ENCODE measurements around the gene ZKSCAN1. TPM values are rescaled to one million over a fixed set of nuclear protein-coding genes. Genes with fewer than 3 reads are reported as not detected.
"Not testable (repeated sequence)": the region's sequence is repeated elsewhere in the genome, so short reads cannot be mapped to it uniquely, and the experiment has no call there.

ZKSCAN1 gene
- total RNA-seq, 1 experiment from 2014 or later: 69.5 TPM

DNA sequence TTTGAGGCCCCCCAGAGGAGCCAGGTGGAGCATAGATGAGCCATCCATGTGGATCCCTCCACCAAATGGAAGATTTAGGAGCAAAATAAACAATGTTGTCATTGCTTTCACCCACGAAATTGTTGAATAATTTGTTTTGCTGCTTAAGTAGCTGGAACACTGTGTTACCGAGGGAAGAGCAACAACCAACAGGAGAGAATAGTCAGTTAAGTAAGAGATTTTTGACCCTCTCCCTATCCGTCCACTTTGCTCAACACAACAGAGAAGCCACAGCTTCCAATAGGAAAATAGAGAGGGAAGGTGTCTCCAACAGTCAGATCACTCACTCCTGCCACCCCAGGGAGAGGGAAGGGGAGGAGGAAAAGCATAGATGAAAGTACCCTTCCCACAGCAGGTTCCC lies 3.9 kb upstream of the ZKSCAN1 start:
- H3K27me3 ChIP-seq (replicated peaks; ENCODE audit: insufficient read depth, low read depth, low read length, poor library complexity): no peaks in the 10 kb centered on the region
- no peak overlapping the region for H3K27ac ChIP-seq (ENCODE audit: low read depth, low read length, poor library complexity, severe bottlenecking)
- no peak for DNase-seq (ENCODE audit: low spot score)
- no peaks in the 10 kb centered on the region for H3K9me3 ChIP-seq (ENCODE audit: low read depth, low read length, poor library complexity, severe bottlenecking)
- CTCF ChIA-PET: no interaction called here
- intact Hi-C loops (cut with micrococcal nuclease; ENCODE audit: unreplicated experiment): no loop called here
- no peaks in the 10 kb centered on the region for H3K36me3 ChIP-seq (ENCODE audit: insufficient read depth, low read length, poor library complexity, severe bottlenecking)
- no TSS peak for BruUV-seq (replicated peaks)
- no peak for TF ChIP-seq EZH2 (IDR thresholded peaks at IDR 0.05; ENCODE audit: borderline replicate concordance, low read depth, low read length, poor library complexity, severe bottlenecking)
- TF ChIP-seq, protein P1, sequence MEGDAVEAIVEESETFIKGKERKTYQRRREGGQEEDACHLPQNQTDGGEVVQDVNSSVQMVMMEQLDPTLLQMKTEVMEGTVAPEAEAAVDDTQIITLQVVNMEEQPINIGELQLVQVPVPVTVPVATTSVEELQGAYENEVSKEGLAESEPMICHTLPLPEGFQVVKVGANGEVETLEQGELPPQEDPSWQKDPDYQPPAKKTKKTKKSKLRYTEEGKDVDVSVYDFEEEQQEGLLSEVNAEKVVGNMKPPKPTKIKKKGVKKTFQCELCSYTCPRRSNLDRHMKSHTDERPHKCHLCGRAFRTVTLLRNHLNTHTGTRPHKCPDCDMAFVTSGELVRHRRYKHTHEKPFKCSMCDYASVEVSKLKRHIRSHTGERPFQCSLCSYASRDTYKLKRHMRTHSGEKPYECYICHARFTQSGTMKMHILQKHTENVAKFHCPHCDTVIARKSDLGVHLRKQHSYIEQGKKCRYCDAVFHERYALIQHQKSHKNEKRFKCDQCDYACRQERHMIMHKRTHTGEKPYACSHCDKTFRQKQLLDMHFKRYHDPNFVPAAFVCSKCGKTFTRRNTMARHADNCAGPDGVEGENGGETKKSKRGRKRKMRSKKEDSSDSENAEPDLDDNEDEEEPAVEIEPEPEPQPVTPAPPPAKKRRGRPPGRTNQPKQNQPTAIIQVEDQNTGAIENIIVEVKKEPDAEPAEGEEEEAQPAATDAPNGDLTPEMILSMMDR (conservative IDR thresholded peaks at IDR 0.05; ENCODE audit: low read depth, low read length): no peak
- no peak overlapping the region for H3K4me3 ChIP-seq (ENCODE audit: low read depth, low read length, poor library complexity, severe bottlenecking)
- peaks cover 7% of the 10 kb centered on the region for H3K4me1 ChIP-seq (ENCODE audit: insufficient read depth, low read length, poor library complexity, severe bottlenecking)
- POLR2A ChIA-PET (ENCODE audit: low non-redundant PET): no interaction called here

DNA sequence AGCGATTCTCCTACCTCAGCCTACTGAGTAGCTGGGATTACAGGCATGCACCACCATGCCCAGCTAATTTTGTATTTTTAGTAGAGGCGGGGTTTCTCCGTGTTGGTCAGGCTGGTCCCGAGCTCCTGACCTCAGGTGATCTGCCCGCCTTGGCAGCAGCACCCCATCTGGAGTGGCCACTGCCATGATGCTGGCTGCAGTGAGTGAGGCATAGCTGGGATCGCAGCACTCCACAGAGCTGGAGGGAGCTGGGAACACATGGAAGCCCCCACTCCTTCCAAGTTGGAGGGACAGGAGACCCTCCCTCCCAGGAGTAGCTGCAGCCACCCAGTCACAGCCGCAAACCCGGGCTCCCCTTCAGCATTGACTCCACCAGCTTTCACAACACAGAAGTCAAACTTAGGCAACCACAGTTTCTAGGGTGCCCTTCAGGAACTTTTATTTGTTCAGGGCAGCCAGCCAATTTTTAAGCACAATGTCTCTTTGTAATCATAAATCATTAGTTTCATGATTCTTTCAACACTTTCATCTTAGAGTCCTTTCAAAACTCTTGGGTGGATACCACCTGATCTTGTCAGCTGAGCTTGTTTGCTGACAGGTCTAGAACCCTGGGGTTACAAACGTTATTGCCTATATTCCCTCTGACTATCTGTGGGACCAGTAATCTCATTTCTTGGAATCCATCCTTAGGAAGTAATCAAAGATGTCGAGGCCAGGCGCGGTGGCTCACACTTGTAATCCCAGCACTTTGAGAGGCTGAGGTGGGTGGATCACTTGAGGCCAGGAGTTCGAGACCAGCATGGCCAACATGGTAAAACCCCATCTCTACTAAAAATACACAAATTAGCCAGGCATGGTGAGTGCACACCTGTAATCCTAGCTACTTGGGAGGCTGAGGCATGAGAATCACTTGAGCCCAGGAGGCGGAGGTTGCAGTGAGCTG lies 2.7 kb upstream of the ZKSCAN1 start:
- H3K9me3 ChIP-seq (ENCODE audit: low read depth, low read length, poor library complexity, severe bottlenecking); intact Hi-C loops (cut with micrococcal nuclease; ENCODE audit: unreplicated experiment); POLR2A ChIA-PET (ENCODE audit: low non-redundant PET); H3K27me3 ChIP-seq (replicated peaks; ENCODE audit: insufficient read depth, low read depth, low read length, poor library complexity); H3K36me3 ChIP-seq (ENCODE audit: insufficient read depth, low read length, poor library complexity, severe bottlenecking); BruUV-seq (replicated peaks); H3K27ac ChIP-seq (ENCODE audit: low read depth, low read length, poor library complexity, severe bottlenecking); H3K4me3 ChIP-seq (ENCODE audit: low read depth, low read length, poor library complexity, severe bottlenecking); DNase-seq (ENCODE audit: low spot score): not testable (repeated sequence)
- CTCF ChIA-PET: interaction anchor here (0.7 kb wide), 1 partner anchor 22 kb away, joined by 3 read pairs; no protein-coding TSS in a partner anchor
- H3K4me1 ChIP-seq (ENCODE audit: insufficient read depth, low read length, poor library complexity, severe bottlenecking): peaks cover 11% of the 10 kb centered on the region

DNA sequence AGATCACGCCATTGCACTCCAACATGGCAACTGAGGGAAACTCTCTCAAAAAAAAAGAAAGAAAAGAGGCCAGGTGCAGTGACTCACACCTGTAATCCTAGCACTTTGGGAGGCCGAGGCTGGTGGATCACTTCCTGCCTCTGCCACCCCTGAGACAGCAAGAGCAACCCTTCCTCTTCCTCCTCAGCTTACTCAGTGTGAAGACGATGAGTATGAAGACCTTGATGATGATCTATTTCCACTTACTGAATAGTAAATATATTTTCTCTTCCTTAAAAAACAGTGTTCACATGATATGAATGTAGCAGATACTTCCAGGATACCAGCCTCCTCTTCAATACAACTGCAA lies 2.1 kb upstream of the ZKSCAN1 start:
- intact Hi-C loops (cut with micrococcal nuclease; ENCODE audit: unreplicated experiment): no loop called here
- POLR2A ChIA-PET (ENCODE audit: low non-redundant PET): no interaction called here
- TF ChIP-seq, protein P1 (conservative IDR thresholded peaks at IDR 0.05; ENCODE audit: low read depth, low read length): no peak
- TF ChIP-seq EZH2 (IDR thresholded peaks at IDR 0.05; ENCODE audit: borderline replicate concordance, low read depth, low read length, poor library complexity, severe bottlenecking): no peak
- Histone ChIP-seq H3K4me1 (ENCODE audit: insufficient read depth, low read length, poor library complexity, severe bottlenecking) (peaks cover 11% of the 10 kb centered on the region), H3K27me3 (replicated peaks; ENCODE audit: insufficient read depth, low read depth, low read length, poor library complexity) (no peaks in the 10 kb centered on the region), H3K4me3 (ENCODE audit: low read depth, low read length, poor library complexity, severe bottlenecking) (no peak overlapping the region), H3K36me3 (ENCODE audit: insufficient read depth, low read length, poor library complexity, severe bottlenecking) (no peaks in the 10 kb centered on the region), H3K27ac (ENCODE audit: low read depth, low read length, poor library complexity, severe bottlenecking) (no peak overlapping the region), H3K9me3 (ENCODE audit: low read depth, low read length, poor library complexity, severe bottlenecking) (no peaks in the 10 kb centered on the region)
- CTCF ChIA-PET: no interaction called here
- BruUV-seq (replicated peaks): no TSS peak
- DNase-seq (ENCODE audit: low spot score): no peak

Measured in A673 (cell line).